Mesendoderm (in vitro differentiated cells): ENCODE data around the gene CMC2.

Source experiments
- DNase-seq: peaks from one replicate; pipeline ENCODE4 v3.0.0; 2013
- H2AK5ac ChIP-seq: 2 replicates; pipeline ENCODE4 v1.6.1; 2013; ENCODE audit warnings: low read length, inconsistent platforms
- H2BK120ac ChIP-seq: 2 replicates; pipeline ENCODE4 v1.6.1; 2013; ENCODE audit warnings: low read depth, mild to moderate bottlenecking, low read length, moderate library complexity, mixed read lengths
- H2BK15ac ChIP-seq: replicated peaks from 2 replicates; pipeline ENCODE4 v1.6.1; 2013; ENCODE audit warnings: low read depth, mild to moderate bottlenecking, moderate library complexity
- H2BK5ac ChIP-seq: 2 replicates; pipeline ENCODE4 v1.6.1; 2013; ENCODE audit warnings: low read length, inconsistent platforms
- H3K18ac ChIP-seq: 2 replicates; pipeline ENCODE4 v1.6.1; 2013; ENCODE audit warnings: mild to moderate bottlenecking, low read length, mixed read lengths
- H3K23ac ChIP-seq: one replicate; pipeline ENCODE4 v1.6.1; 2013; ENCODE audit warnings: low read length
- H3K27ac ChIP-seq: 2 replicates; pipeline ENCODE4 v1.5.1; 2013; ENCODE audit warnings: low read depth, mild to moderate bottlenecking, inconsistent platforms, low read length, moderate library complexity
- H3K27me3 ChIP-seq: 2 replicates; pipeline ENCODE4 v1.6.1; 2013; ENCODE audit warnings: low read length, control low read depth, mild to moderate bottlenecking, inconsistent platforms; ENCODE audit not compliant: insufficient read depth, poor library complexity
- H3K36me3 ChIP-seq: 2 replicates; pipeline ENCODE4 v1.6.1; 2013; ENCODE audit warnings: low read length, inconsistent platforms; ENCODE audit not compliant: control insufficient read depth, insufficient read depth
- H3K4ac ChIP-seq: one replicate; pipeline ENCODE4 v1.6.1; 2013; ENCODE audit warnings: low read depth, mild to moderate bottlenecking, low read length, moderate library complexity
- H3K4me1 ChIP-seq: 2 replicates; pipeline ENCODE4 v1.6.1; 2013; ENCODE audit warnings: low read depth, low read length, inconsistent platforms; ENCODE audit not compliant: control insufficient read depth
- H3K4me2 ChIP-seq: 2 replicates; pipeline ENCODE4 v1.6.1; 2013; ENCODE audit warnings: low read length
- H3K4me3 ChIP-seq: 2 replicates; pipeline ENCODE4 v1.5.1; 2013; ENCODE audit warnings: mild to moderate bottlenecking, low read length
- H3K56ac ChIP-seq: one replicate; pipeline ENCODE4 v1.6.1; 2013; ENCODE audit warnings: low read length
- H3K79me1 ChIP-seq: 2 replicates; pipeline ENCODE4 v1.6.1; 2013; ENCODE audit warnings: low read length, inconsistent platforms
- H3K79me2 ChIP-seq: 2 replicates; pipeline ENCODE4 v1.6.1; 2013; ENCODE audit warnings: mild to moderate bottlenecking, low read length; ENCODE audit not compliant: control insufficient read depth, insufficient read depth
- H3K9ac ChIP-seq: 2 replicates; pipeline ENCODE4 v1.6.1; 2013; ENCODE audit warnings: low read length, inconsistent platforms
- H4K5ac ChIP-seq: one replicate; pipeline ENCODE4 v1.6.1; 2013; ENCODE audit warnings: low read length
- H4K8ac ChIP-seq: one replicate; pipeline ENCODE4 v1.6.1; 2013; ENCODE audit warnings: low read depth, mild to moderate bottlenecking, control low read depth, low read length, moderate library complexity
- WGBS: extraction: QIAGEN DNeasy Blood & Tissue Kit; methylation state at CpG from one replicate; pipeline ENCODE4 v1.1.7; 2013; ENCODE audit warnings: low lambda C conversion rate, missing lambda C conversion rate; ENCODE audit not compliant: insufficient coverage; ENCODE audit errors: extremely low coverage; 5-methylcytosine and 5-hydroxymethylcytosine counted together

Gene CMC2

DNA sequence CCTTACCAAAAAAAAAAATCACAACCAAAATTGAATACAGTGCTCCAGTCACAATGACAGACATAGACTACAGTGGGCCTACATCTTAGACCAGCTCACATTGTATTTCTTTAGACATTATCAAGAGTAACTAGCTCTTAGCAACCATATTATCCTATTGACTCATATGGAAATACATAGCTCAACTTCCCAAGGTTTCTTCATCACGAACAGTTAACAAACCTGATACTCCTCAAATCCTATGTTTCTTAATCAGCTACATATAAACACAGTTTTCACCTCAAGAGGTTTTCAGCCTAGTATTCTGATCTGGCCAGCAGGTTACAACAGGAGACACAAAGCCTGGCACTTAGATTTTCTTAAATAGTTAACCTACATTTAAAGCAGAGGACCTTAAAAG, 29.7 kb downstream of the CMC2 start:
- Histone ChIP-seq H3K79me2 (no peaks in the 10 kb centered on the region), H3K9ac (no peak overlapping the region), H3K36me3 (no peaks in the 10 kb centered on the region), H3K4me1 (no peaks in the 10 kb centered on the region), H2BK15ac (no peak overlapping the region), H3K27me3 (no peaks in the 10 kb centered on the region), H4K8ac (no peak overlapping the region), H2BK120ac (no peak overlapping the region), H3K4me3 (no peak overlapping the region), H3K4me2 (no peak overlapping the region), H3K79me1 (peaks cover 1% of the 10 kb centered on the region), H3K27ac (no peak overlapping the region), H2BK5ac (no peak overlapping the region), H2AK5ac (no peak overlapping the region), H3K56ac (no peak overlapping the region), H3K4ac (no peak overlapping the region), H4K5ac (no peak overlapping the region), H3K23ac (no peak overlapping the region), H3K18ac (no peak overlapping the region)
- no peak for DNase-seq
- no CpG with 5 or more reads among the region's 1 CpG for WGBS

DNA sequence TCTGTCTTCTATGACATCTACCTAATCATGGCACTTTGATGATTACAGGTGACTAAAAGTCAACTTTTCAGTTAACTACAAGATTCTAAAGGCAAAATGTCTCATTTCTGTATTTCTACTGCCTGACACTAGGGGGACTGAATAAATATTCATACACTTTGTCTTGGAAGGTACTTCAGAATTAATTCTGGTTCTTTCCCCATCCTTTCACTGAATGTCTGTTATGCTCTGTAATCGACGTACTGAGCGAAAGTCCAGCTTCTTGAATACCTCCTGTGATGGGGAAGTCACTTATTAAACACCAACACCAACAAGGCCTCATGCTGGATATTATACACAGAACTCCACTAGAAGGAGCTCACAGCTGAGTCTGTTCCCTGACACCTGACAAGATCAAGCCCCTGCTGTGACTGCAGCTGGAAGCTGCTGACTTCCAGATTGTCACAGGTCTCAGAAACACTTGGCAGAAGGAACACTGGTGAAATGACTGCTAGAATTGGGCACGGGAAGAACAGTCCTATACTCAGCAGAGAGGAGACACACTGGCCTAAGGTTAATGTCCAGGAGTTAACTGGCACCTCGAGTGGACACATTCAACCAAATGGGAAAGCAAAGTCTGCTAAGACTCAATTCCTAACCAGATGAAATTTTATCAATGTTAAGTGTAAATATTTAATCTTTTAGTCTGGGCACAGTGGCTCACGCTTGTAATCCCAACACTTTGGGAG, 31.9 kb downstream of the CMC2 start:
- no peak overlapping the region for H3K56ac ChIP-seq
- no peak overlapping the region for H2BK120ac ChIP-seq
- H2BK5ac ChIP-seq: no peak overlapping the region
- no peaks in the 10 kb centered on the region for H3K36me3 ChIP-seq
- H3K27ac ChIP-seq: peak overlapping the region; percentile 31
- H3K79me2 ChIP-seq: no peaks in the 10 kb centered on the region
- H3K23ac ChIP-seq: no peak overlapping the region
- no CpG with 5 or more reads among the region's 6 CpGs for WGBS
- H3K9ac ChIP-seq: no peak overlapping the region
- H3K27me3 ChIP-seq: no peaks in the 10 kb centered on the region
- H3K18ac ChIP-seq: no peak overlapping the region
- H3K79me1 ChIP-seq: no peaks in the 10 kb centered on the region
- no peak overlapping the region for H2BK15ac ChIP-seq
- no peak overlapping the region for H3K4me2 ChIP-seq
- no peaks in the 10 kb centered on the region for H3K4me1 ChIP-seq
- no peak overlapping the region for H4K8ac ChIP-seq
- H4K5ac ChIP-seq: no peak overlapping the region
- no peak overlapping the region for H2AK5ac ChIP-seq
- no peak overlapping the region for H3K4me3 ChIP-seq
- DNase-seq: peak; percentile 82
- no peak overlapping the region for H3K4ac ChIP-seq

DNA sequence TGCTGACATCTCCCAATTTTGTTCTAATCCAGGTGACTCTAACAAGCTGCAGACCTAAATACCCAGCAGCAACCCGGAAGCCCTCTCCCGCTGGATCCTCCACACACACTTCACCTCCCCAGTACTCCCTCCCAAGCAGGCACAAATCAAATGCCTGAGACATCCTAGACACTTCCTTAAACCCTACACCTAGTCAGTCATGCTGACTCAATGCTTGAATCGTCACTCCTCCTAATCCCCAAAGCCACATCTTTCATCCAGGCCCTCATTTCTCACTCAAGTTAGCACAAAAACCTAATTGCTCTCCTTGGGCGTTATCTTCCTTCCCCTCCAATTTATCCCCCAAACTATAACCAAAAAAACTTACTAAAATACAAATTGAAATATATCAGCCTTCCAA, 32.7 kb downstream of the CMC2 start:
- H2BK5ac ChIP-seq: no peak overlapping the region

DNA sequence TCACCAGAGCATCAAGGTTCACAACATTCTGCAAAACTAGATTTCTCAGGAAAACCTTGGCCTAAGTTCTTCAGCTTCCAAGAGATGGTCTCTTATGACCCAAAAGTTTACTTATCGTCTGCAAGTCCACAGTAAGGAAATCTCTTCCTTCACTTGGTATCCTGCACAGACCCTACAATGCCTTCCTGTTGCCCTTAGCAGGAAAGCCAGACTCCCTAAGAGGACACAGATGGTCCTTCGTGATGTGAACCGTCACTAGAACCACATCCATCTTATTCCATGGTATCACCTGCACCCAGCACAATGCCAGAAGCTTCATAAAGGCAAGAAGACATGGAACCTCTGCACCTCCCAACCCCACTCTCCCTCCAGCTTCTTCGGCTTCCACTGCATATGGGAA, 34.1 kb downstream of the CMC2 start:
- no peak overlapping the region for H4K5ac ChIP-seq
- no peak overlapping the region for H2BK15ac ChIP-seq
- H3K79me2 ChIP-seq: no peaks in the 10 kb centered on the region
- no peak overlapping the region for H3K18ac ChIP-seq
- no peak overlapping the region for H3K4me2 ChIP-seq
- H3K79me1 ChIP-seq: no peaks in the 10 kb centered on the region
- H2BK5ac ChIP-seq: no peak overlapping the region
- H3K9ac ChIP-seq: no peak overlapping the region
- H3K27me3 ChIP-seq: no peaks in the 10 kb centered on the region
- no peaks in the 10 kb centered on the region for H3K4me1 ChIP-seq
- no CpG with 5 or more reads among the region's 4 CpGs for WGBS
- H3K56ac ChIP-seq: no peak overlapping the region
- no peak overlapping the region for H3K4ac ChIP-seq
- no peak overlapping the region for H3K23ac ChIP-seq
- H3K36me3 ChIP-seq: no peaks in the 10 kb centered on the region
- no peak overlapping the region for H3K4me3 ChIP-seq
- DNase-seq: no peak
- H3K27ac ChIP-seq: no peak overlapping the region
- no peak overlapping the region for H2BK120ac ChIP-seq
- no peak overlapping the region for H4K8ac ChIP-seq
- no peak overlapping the region for H2AK5ac ChIP-seq

More for the DNA sequence above, 32.7 kb downstream of the CMC2 start:
- no peaks in the 10 kb centered on the region for H3K79me2 ChIP-seq
- no peak overlapping the region for H3K9ac ChIP-seq
- no peak overlapping the region for H3K4me3 ChIP-seq
- H3K27ac ChIP-seq: no peak overlapping the region
- DNase-seq: no peak
- no peaks in the 10 kb centered on the region for H3K79me1 ChIP-seq
- H3K4ac ChIP-seq: no peak overlapping the region
- H2BK120ac ChIP-seq: no peak overlapping the region
- no peak overlapping the region for H4K8ac ChIP-seq
- no peak overlapping the region for H3K18ac ChIP-seq
- H3K36me3 ChIP-seq: no peaks in the 10 kb centered on the region
- WGBS: 100% methylated on average over 1 of the region's 4 CpGs
- no peak overlapping the region for H2BK15ac ChIP-seq
- H2AK5ac ChIP-seq: no peak overlapping the region
- no peak overlapping the region for H3K23ac ChIP-seq
- no peaks in the 10 kb centered on the region for H3K4me1 ChIP-seq
- H3K4me2 ChIP-seq: no peak overlapping the region
- H3K56ac ChIP-seq: no peak overlapping the region
- H4K5ac ChIP-seq: no peak overlapping the region
- H3K27me3 ChIP-seq: no peaks in the 10 kb centered on the region

DNA sequence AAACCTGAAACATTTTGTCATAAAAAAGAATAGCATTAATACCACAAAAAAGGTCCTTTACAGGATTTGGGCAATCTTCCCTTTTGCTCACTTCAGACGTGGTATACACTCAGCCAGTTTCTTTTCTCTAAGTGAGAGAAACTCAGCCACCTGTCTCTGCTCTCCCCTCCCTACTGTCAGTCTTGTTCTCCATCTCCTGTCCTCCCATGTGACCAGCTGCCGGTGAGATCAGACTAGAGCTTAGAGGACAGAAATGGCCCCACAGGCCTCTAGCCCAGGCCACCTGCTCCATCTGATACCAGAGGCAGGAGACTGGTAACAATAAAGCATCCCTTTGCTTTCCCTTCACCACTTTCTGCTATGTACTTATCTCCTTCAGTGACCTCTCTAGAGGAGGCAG, 34.9 kb downstream of the CMC2 start:
- Histone ChIP-seq H3K9ac (no peak overlapping the region), H2BK120ac (no peak overlapping the region), H3K79me2 (no peaks in the 10 kb centered on the region), H3K27ac (no peak overlapping the region), H3K23ac (no peak overlapping the region), H2BK5ac (no peak overlapping the region), H3K4ac (no peak overlapping the region), H4K8ac (no peak overlapping the region), H3K18ac (no peak overlapping the region), H3K4me2 (no peak overlapping the region), H3K79me1 (no peaks in the 10 kb centered on the region), H2AK5ac (no peak overlapping the region), H3K4me3 (no peak overlapping the region), H3K36me3 (no peaks in the 10 kb centered on the region), H3K4me1 (no peaks in the 10 kb centered on the region), H4K5ac (no peak overlapping the region), H3K56ac (no peak overlapping the region), H2BK15ac (no peak overlapping the region), H3K27me3 (no peaks in the 10 kb centered on the region)
- no CpG with 5 or more reads among the region's 2 CpGs for WGBS
- DNase-seq: no peak

DNA sequence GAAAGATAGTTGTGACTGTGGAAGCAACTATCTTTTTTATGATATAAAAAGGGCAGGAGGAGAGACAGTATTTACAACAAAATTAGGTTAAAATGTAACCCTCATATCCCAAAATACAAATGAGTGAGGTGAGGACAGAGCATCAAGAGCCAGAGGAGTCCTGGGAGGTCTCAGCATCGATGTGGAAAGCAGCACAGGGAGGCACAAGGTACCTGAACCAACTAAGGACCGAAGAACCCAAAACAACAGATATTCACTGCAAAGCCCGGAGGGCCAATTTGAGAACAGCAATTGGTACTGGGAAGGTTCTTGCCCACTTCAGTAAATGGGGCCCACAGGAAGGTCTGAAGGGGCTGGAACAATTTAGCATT, 37.6 kb downstream of the CMC2 start:
- Histone ChIP-seq H3K79me1 (no peaks in the 10 kb centered on the region), H3K4me3 (no peak overlapping the region), H4K8ac (no peak overlapping the region), H3K56ac (no peak overlapping the region), H2BK15ac (no peak overlapping the region), H3K27me3 (no peaks in the 10 kb centered on the region), H2BK5ac (no peak overlapping the region), H2BK120ac (no peak overlapping the region), H3K79me2 (no peaks in the 10 kb centered on the region), H3K4ac (no peak overlapping the region), H3K18ac (no peak overlapping the region), H2AK5ac (no peak overlapping the region), H3K27ac (no peak overlapping the region), H3K9ac (no peak overlapping the region), H3K4me1 (no peaks in the 10 kb centered on the region), H3K4me2 (no peak overlapping the region), H3K23ac (no peak overlapping the region), H3K36me3 (no peaks in the 10 kb centered on the region), H4K5ac (no peak overlapping the region)
- WGBS: no CpG with 5 or more reads among the region's 3 CpGs
- DNase-seq: no peak
